Left ventricle myocardium inferior (tissue), 1 donor: ENCODE results near the gene KCNRG. TPM values are rescaled to one million over a fixed set of nuclear protein-coding genes. Genes with fewer than 3 reads are reported as not detected.
"Not testable (repeated sequence)": the region's sequence is repeated elsewhere in the genome, so short reads cannot be mapped to it uniquely, and the experiment has no call there.

Experiments used
- DNase-seq: peaks from one replicate; pipeline ENCODE4 v3.0.0-alpha.2; 2020
- H3K27ac ChIP-seq: fragments of 200-600 bp; replicated peaks from 2 replicates; pipeline ENCODE4 v1.8.0; 2021
- H3K27me3 ChIP-seq: fragments of 200-600 bp; 2 replicates; pipeline ENCODE4 v1.8.0; 2021; ENCODE audit warnings: low read depth
- H3K36me3 ChIP-seq: fragments of 200-600 bp; 2 replicates; pipeline ENCODE4 v1.8.0; 2021
- H3K4me1 ChIP-seq: fragments of 200-600 bp; 2 replicates; pipeline ENCODE4 v1.8.0; 2021
- H3K4me3 ChIP-seq: fragments of 200-600 bp; 2 replicates; pipeline ENCODE4 v1.8.0; 2021; ENCODE audit warnings: mild to moderate bottlenecking, moderate library complexity
- H3K9me3 ChIP-seq: fragments of 200-600 bp; replicated peaks from 2 replicates; pipeline ENCODE4 v1.8.0; 2021
- intact Hi-C: fragments of 100-400 bp; cut with micrococcal nuclease; formaldehyde crosslinking; loops from one replicate; pipeline ENCODE4 v1.11.0; 2022
- total RNA-seq: library from RNA; stranded (reverse); fragmentation: NEBNext Ultra II Directional; extraction: Animal tissue kit (Norgen Biotek cat#: 25700); gene quantifications from one replicate; pipeline ENCODE4 v1.2.1, GENCODE V29; 2021
- TF ChIP-seq, protein P1 (sequence below): fragments of 200-600 bp; IDR thresholded peaks from 2 replicates; pipeline ENCODE4 v1.8.0; 2021; ENCODE audit warnings: antibody characterized with exemption, mild to moderate bottlenecking, borderline replicate concordance
- donor health status: DM: no; HTN: yes; CAD: no; lungs with severe emphysema.

KCNRG gene
- total RNA-seq, 1 donor from 2014 or later: not detected

DNA sequence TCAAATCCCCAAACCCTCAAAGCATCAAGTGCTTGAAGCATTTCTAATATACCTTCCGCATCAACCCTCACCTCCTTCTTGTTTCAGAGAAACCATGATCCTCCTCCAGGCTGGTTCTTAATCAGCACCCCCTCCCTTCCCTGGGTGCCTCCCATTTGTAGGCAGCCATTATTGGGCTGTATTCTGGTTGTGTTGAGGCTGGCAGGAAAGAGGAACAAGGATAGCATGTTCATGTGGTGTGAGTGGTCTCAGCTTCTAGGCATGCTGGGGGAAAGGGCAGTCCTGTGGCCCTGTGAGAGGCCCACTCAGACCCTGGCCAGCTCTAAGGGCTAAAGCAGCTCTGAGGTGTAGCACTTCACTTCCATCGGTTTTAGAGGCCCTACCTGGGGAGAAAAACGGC, 37.3 kb upstream of the KCNRG start:
- Histone ChIP-seq H3K36me3 (no peaks in the 10 kb centered on the region), H3K4me3 (no peak overlapping the region), H3K27me3 (no peaks in the 10 kb centered on the region), H3K9me3 (no peaks in the 10 kb centered on the region), H3K27ac (no peak overlapping the region), H3K4me1 (peaks cover 17% of the 10 kb centered on the region)
- TF ChIP-seq, protein P1, sequence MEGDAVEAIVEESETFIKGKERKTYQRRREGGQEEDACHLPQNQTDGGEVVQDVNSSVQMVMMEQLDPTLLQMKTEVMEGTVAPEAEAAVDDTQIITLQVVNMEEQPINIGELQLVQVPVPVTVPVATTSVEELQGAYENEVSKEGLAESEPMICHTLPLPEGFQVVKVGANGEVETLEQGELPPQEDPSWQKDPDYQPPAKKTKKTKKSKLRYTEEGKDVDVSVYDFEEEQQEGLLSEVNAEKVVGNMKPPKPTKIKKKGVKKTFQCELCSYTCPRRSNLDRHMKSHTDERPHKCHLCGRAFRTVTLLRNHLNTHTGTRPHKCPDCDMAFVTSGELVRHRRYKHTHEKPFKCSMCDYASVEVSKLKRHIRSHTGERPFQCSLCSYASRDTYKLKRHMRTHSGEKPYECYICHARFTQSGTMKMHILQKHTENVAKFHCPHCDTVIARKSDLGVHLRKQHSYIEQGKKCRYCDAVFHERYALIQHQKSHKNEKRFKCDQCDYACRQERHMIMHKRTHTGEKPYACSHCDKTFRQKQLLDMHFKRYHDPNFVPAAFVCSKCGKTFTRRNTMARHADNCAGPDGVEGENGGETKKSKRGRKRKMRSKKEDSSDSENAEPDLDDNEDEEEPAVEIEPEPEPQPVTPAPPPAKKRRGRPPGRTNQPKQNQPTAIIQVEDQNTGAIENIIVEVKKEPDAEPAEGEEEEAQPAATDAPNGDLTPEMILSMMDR: no peak
- no peak for DNase-seq
- intact Hi-C loops: loop anchor here (5.0 to 10.0 kb wide), 2 partner anchors 557 to 824 kb away; no protein-coding TSS in a partner anchor

DNA sequence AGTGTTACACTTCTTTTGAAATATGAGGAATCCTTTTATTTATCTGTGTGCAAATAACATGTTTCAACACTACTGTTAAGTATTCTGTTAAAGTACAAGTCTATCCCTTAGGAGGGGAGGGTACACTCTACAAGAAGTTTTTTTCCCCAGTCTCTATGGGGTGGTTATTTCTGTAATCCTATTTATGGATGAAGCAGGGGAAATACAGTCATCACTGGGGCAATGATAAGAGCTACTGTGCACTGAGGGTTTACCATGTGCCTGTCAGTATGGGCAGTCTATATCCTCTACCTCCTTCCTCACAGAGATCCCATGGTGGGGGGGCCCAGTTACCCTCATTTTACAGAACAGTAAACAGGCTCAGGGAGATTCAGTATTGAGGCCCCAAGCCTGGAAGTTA, 35.0 kb upstream of the KCNRG start:
- no peaks in the 10 kb centered on the region for H3K27me3 ChIP-seq
- H3K4me1 ChIP-seq: peaks cover 24% of the 10 kb centered on the region
- H3K4me3 ChIP-seq: no peak overlapping the region
- TF ChIP-seq, protein P1: no peak
- intact Hi-C loops: no loop called here
- no peak overlapping the region for H3K27ac ChIP-seq
- no peaks in the 10 kb centered on the region for H3K9me3 ChIP-seq
- H3K36me3 ChIP-seq: no peaks in the 10 kb centered on the region
- no peak for DNase-seq

DNA sequence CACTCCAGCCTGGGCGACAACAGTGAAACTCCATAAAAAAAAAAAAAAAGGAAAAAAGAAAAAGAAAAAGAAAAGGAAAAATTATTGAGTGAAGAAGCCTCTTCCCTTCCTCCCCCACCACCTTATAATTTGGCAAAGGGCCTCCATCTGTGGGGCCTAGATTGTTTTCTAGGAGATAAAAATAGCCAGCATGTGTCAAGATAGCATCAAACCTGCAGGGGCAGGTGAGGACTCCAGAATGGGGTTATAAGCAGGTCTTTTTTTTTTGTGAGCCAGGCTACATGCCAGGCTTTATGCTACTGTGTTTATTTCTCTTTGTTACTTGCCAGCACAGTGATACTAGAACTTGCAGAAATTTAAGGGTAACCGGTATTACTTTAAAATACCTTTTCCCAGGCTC, 30.1 kb upstream of the KCNRG start:
- Histone ChIP-seq H3K27me3 (no peaks in the 10 kb centered on the region), H3K4me1 (peaks cover 20% of the 10 kb centered on the region), H3K36me3 (peaks cover 9% of the 10 kb centered on the region), H3K9me3 (no peaks in the 10 kb centered on the region), H3K4me3 (no peak overlapping the region), H3K27ac (no peak overlapping the region)
- no peak for DNase-seq
- TF ChIP-seq, protein P1: no peak
- intact Hi-C loops: no loop called here

DNA sequence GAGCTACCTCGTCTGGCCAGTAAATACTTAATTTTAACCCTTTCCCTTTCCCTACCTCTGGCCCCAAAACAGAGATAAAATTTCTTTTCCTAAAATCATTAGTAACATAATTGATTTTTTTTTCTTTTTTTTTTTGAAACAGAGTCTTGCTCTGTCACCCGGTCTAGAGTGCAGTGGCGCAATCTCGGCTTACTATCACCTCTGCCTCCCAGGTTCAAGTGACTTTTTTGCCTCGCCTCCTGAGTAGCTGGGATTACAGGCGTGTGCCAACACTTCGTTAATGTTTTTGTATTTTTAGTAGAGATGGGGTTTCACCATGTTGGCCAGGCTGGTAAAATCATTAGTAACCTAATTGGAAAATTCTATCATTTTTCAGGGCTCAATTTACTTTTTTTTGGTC, 28.8 kb upstream of the KCNRG start:
- no peak overlapping the region for H3K4me3 ChIP-seq
- no peaks in the 10 kb centered on the region for H3K27me3 ChIP-seq
- peaks cover 9% of the 10 kb centered on the region for H3K36me3 ChIP-seq
- peaks cover 15% of the 10 kb centered on the region for H3K4me1 ChIP-seq
- no peak for DNase-seq
- no peak overlapping the region for H3K27ac ChIP-seq
- intact Hi-C loops: no loop called here
- TF ChIP-seq, protein P1: no peak
- H3K9me3 ChIP-seq: no peaks in the 10 kb centered on the region

DNA sequence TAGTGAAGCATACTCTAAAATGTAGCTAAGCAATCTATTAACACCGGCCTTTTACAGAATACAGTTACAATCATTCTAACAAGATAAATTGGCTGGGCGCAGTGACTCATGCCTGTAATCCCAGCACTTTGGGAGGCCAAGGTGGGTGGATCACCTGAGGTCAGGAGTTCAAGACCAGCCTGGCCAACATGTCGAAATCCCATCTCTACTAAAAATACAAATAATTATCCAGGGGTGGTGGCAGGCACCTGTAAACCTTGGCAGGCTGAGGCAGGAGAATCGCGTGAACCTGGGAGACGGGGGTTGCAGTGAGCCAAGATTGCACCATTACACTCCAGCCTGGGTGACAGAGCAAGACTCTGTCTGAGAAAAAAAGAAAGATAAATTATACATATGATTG, 24.6 kb upstream of the KCNRG start:
- intact Hi-C loops, H3K27ac ChIP-seq, H3K27me3 ChIP-seq, DNase-seq, H3K4me3 ChIP-seq, H3K36me3 ChIP-seq, H3K9me3 ChIP-seq, H3K4me1 ChIP-seq: not testable (repeated sequence)

DNA sequence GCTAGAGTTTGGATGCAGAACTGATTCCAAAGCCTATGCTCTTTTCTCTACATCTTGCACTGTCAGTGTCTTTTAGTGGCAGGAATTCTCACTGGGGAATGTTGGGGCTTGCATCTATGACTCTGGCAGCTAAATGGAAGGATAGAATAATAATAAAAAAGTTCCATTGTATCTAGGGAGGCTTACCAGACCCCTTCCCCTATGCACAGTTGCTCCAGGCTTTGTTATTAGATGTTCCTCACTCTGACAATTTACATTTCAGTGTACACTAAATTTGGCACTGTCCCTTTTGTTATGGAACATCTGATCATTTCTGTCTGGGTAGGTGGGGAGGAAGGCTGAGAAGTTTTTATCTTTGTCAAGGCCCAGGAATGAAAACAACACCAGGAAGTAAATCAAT, 22.1 kb upstream of the KCNRG start:
- peaks cover 24% of the 10 kb centered on the region for H3K4me1 ChIP-seq
- H3K9me3 ChIP-seq: no peaks in the 10 kb centered on the region
- no peak overlapping the region for H3K27ac ChIP-seq
- H3K4me3 ChIP-seq: no peak overlapping the region
- intact Hi-C loops: no loop called here
- peaks cover 10% of the 10 kb centered on the region for H3K36me3 ChIP-seq
- TF ChIP-seq, protein P1: no peak
- no peaks in the 10 kb centered on the region for H3K27me3 ChIP-seq
- no peak for DNase-seq
